Cardiac septum (tissue), 1 donor: ENCODE measurements around the gene NAE1. TPM values are rescaled to one million over a fixed set of nuclear protein-coding genes. Genes with fewer than 3 reads are reported as not detected.
"Not testable (repeated sequence)": the region's sequence is repeated elsewhere in the genome, so short reads cannot be mapped to it uniquely, and the experiment has no call there.

Experiments used
- DNase-seq: peaks from one replicate; pipeline ENCODE4 v3.0.0-alpha.2; 2020; ENCODE audit warnings: low spot score
- intact Hi-C: fragments of 100-400 bp; cut with DNase I; formaldehyde crosslinking; loops from one replicate; pipeline ENCODE4 v1.14.0; 2022
- long read RNA-seq: library from polyadenylated mRNA; unstranded; transcript quantifications from one replicate; pipeline ENCODE4 v2.0.0, GENCODE V29; 2021
- total RNA-seq: library from RNA; stranded (reverse); fragmentation: NEBNext Ultra II Directional; extraction: Animal tissue kit (Norgen Biotek cat#: 25700); gene quantifications from one replicate; pipeline ENCODE4 v1.2.1, GENCODE V29; 2021
- donor health status: DM: no; HTN: no; CAD: no.

Gene NAE1
- total RNA-seq, result 31.1 TPM
- long read RNA-seq, transcript NAE1-203 (21 exons, 1,909 nt), result minor isoform, 5 of 42 reads
- long read RNA-seq, transcript NAE1-201 (20 exons, 1,837 nt), result major isoform, 26 of 42 reads
- long read RNA-seq, partial matches to known transcripts, result 2 of 42 reads
- long read RNA-seq, other reads (novel, unspliced or antisense), result 7 of 42 reads

- DNase-seq, result peak; percentile 94
- intact Hi-C loops, result loop anchor here (5.0 kb wide), 1 partner anchor 37 kb away; no protein-coding TSS in a partner anchor
Measured at GRCh38 chr16:66830422-66831404, at the start of gene NAE1. Gene NAE1, minus strand, starts transcription at chr16:66830976. Its CDS starts 77 bp downstream, at chr16:66830899.

- DNase-seq, result no peak
- intact Hi-C loops, result no loop called here
Measured at GRCh38 chr16:66878067-66878466, 47.3 kb upstream of the NAE1 start.

- DNase-seq, result no peak
- intact Hi-C loops, result no loop called here
Measured at GRCh38 chr16:66874079-66874775, 43.5 kb upstream of the NAE1 start.

GRCh38 chr16:66873685-66874055 is 42.9 kb upstream of the NAE1 start:
- no peak for DNase-seq
- intact Hi-C loops, result no loop called here

- peak; percentile 96 for DNase-seq
- intact Hi-C loops, result no loop called here
Measured at GRCh38 chr16:66872943-66873684, 42.3 kb upstream of the NAE1 start.

DNA sequence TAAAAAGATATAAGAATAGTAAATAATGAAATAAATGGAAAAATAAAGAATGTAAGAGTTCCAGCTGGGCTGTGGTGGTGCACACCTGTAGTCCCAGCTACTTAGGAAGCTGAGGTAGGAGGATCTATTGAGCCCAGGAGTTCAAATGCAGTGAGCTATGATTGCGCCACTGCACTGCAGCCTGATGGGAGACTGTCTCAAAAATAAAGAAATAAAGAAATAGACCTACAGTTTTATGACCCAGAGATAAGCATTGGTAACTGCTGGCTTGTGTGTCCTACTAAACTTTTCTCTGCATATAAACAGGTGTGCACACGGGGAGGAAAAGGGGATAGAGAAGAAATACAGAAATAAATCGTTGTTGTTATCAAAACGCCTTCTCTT is 41.8 kb upstream of the NAE1 start:
- no peak for DNase-seq

DNA sequence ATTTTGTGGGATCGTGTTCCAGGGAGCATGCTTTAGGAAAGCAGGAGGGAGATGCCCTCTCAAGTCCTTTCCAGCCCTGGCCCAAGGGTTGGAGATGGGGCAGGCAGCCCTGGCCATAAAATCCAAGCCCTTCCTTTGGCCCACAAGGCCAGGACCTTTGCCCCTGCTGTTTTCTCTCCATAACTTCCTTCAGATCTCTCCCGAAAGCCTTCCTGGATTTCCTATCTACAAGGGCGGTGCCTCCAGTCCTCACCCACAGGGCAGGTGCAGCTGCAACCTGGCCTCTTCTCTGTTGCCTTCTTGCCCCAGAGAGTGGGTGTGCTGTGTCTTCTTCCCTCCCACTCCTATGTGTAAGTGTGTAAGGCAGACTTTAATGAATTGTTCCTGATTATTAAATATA is 41.1 kb upstream of the NAE1 start:
- intact Hi-C loops, result no loop called here
- DNase-seq, result no peak

More for the DNA sequence above, 41.8 kb upstream of the NAE1 start:
- intact Hi-C loops, result no loop called here

GRCh38 chr16:66871363-66871762 is 40.6 kb upstream of the NAE1 start:
- DNase-seq, intact Hi-C loops: not testable (repeated sequence)

DNA sequence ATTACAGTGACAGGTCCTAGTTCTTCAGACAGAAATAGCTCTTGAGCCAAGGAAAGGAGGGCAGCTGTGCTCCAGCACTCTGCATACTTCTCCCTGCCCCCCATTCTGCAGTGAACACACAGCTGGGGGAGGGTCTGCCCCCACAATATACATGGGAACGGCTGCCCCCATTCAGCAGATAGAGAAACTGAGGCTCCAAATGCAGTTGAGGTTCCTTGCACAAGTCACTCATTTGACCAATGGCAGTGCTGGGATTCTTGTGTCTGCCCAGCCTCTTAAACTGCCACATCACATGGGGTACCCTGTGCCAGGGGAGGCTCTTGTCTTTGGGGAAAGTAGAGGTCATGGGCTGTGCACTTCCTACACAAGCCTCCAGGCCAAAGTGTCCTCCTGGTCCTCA is 38.6 kb upstream of the NAE1 start:
- DNase-seq, result no peak
- intact Hi-C loops, result loop anchor here (5.0 to 10.0 kb wide), 5 partner anchors 37 to 385 kb away; partner anchors contain the start of genes DYNC1LI2 and NAE1

DNA sequence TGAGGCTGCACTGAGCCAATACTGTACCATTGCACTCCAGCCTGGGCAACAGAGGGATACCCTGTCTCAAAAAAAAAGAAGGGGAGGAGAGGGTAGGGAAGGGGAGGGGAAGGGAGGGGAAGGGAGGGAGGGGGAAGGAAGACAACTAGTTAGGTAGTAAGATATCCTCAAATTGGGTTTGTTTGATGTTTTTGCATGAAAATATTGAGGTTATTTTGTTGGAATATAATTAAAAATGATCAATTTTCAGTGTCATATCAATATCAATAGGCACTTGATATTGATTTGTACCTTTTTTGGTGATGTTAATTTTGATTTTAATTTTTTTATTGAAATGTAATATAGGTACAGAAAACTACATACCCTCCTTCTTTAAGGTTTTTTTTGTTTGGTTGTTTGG is 32.9 kb upstream of the NAE1 start:
- no peak for DNase-seq
- intact Hi-C loops, result loop anchor here (10.0 kb wide), 2 partner anchors 209 to 379 kb away; no protein-coding TSS in a partner anchor

GRCh38 chr16:66862023-66862520 is 31.3 kb upstream of the NAE1 start:
- DNase-seq, result peak; percentile 49
- intact Hi-C loops, result loop anchor here (10.0 kb wide), 2 partner anchors 207 to 377 kb away; no protein-coding TSS in a partner anchor

- DNase-seq, result no peak
- intact Hi-C loops, result loop anchor here (10.0 kb wide), 2 partner anchors 205 to 375 kb away; no protein-coding TSS in a partner anchor
Measured at GRCh38 chr16:66859397-66860068, 28.8 kb upstream of the NAE1 start.

GRCh38 chr16:66858740-66859396 is 28.1 kb upstream of the NAE1 start:
- intact Hi-C loops, result no loop called here
- DNase-seq, result peak; percentile 82

- intact Hi-C loops, result no loop called here
- no peak for DNase-seq
Measured at GRCh38 chr16:66857437-66857836, 26.7 kb upstream of the NAE1 start.

- no peak for DNase-seq
- intact Hi-C loops, result no loop called here
Measured at GRCh38 chr16:66856801-66857200, 26.0 kb upstream of the NAE1 start.

GRCh38 chr16:66856184-66856730 is 25.5 kb upstream of the NAE1 start:
- intact Hi-C loops, result no loop called here
- no peak for DNase-seq

DNA sequence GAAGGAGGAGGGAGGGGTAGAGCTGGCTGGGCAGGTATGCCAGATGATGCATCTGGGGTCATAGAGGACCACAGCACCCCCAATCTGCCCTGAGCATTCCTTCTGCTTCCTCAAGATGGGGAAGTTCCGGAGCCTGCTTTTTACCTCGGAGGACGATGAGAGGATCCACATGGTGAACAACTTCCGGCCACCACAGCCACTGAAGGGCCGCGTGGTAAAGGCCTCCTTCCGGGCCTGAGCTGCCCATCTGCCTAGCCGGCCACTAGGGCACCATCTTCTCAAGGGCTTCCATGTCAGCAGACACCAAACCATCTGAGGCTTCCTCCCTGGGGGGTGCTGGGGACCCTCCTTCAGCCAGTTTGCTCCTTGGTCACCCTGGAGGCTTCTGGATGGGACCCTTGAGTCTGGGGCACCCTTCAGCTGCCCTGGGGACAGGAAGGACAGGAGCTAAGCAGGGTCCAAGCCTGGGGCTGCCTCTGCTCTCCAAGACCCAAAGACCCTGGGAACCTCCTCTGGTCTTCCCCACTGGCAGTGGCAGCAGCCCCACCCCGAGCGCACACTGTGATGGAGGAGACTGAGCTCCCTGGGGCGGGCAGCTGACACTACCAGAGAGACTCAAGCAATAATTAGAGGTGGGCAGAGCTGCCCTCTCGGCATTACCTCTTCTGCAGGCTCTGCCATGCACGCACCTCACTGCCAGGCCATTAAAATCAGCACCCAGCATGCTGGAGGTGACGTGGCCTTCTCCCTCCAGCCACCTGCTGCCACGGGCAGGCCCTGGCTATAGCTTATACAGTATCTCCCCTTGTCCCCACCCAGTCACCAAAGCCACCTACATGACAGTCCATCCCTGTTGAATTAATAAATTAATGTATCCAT is 22.7 kb upstream of the NAE1 start:
- intact Hi-C loops, result no loop called here
- DNase-seq, result no peak
